Activated CD8-positive, alpha-beta memory T cell treated with anti-CD3 and anti-CD28 coated beads for 1 hour (primary cell): Measurements from ENCODE around the gene ATG2A.
A peak's percentile ranks its signal among the peaks of the same experiment; 100 is the strongest.

Source experiments
- DNase-seq, 2 donors: peaks; one replicate each; pipeline ENCODE4 v3.0.0-alpha.2; 2020; ENCODE audit warnings: low read depth in 1 of 2; ENCODE audit errors: extremely low read depth in 1 of 2

The ATG2A gene

GRCh38 chr11:64888729-64889511 lies 28.1 kb downstream of the ATG2A start:
- no peak for DNase-seq

GRCh38 chr11:64888406-64888728 lies 28.6 kb downstream of the ATG2A start:
- no peak for DNase-seq

- peak; percentile 38 to 78 for DNase-seq
Measured at GRCh38 chr11:64887757-64888405, 29.1 kb downstream of the ATG2A start.

GRCh38 chr11:64887234-64887756 lies 29.7 kb downstream of the ATG2A start:
- no peak for DNase-seq

GRCh38 chr11:64885367-64886286 lies 31.4 kb downstream of the ATG2A start:
- DNase-seq: no peak

- DNase-seq: no peak
Measured at GRCh38 chr11:64884019-64884418, 33.0 kb downstream of the ATG2A start.

- no peak for DNase-seq
Measured at GRCh38 chr11:64883575-64883974, 33.4 kb downstream of the ATG2A start.

GRCh38 chr11:64882243-64882642 lies 34.8 kb downstream of the ATG2A start:
- no peak for DNase-seq

GRCh38 chr11:64881476-64881875 lies 35.5 kb downstream of the ATG2A start:
- DNase-seq: no peak

- DNase-seq: no peak
Measured at GRCh38 chr11:64880240-64881001, 36.6 kb downstream of the ATG2A start.

GRCh38 chr11:64879244-64879900 lies 37.6 kb downstream of the ATG2A start:
- DNase-seq: no peak

- peak; percentile 99 to 100 for DNase-seq
Measured at GRCh38 chr11:64878494-64879243, 38.3 kb downstream of the ATG2A start, which contains the start of gene EHD1. Gene EHD1, minus strand, starts transcription at chr11:64878621. Its CDS starts 157 bp downstream, at chr11:64878464.

- DNase-seq: no peak
Measured at GRCh38 chr11:64878223-64878493, 38.9 kb downstream of the ATG2A start.

- no peak for DNase-seq
Measured at GRCh38 chr11:64877390-64878222, 39.4 kb downstream of the ATG2A start.

- no peak for DNase-seq
Measured at GRCh38 chr11:64876835-64877341, 40.1 kb downstream of the ATG2A start.

GRCh38 chr11:64876229-64876750 lies 40.7 kb downstream of the ATG2A start:
- DNase-seq: no peak

- DNase-seq: no peak
Measured at GRCh38 chr11:64875369-64876228, 41.4 kb downstream of the ATG2A start.
